ENCODE results near the gene PRKCZ.

PRKCZ gene

DNA sequence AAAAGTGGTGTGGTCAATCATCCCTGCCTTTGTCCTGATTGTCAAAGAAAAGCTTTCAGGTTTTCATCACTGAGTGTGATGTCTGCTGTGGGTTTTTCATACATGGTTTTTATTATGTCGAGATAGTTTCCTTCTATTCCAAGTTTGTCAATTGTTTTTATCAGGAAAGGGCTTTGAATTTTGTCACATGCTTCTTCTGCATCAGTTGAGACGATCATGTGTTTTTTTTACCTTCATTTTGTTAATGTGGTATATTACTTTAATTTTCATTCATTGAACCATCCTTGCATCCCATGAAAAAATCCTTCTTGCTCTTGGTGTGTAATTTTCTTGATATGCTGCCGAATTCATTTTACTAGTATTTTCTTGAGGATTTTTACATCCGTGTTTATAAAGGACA, 15.5 kb downstream of the PRKCZ start:
- no peak for DNase-seq (ENCODE audit: low read depth)

GRCh38 chr1:2067393-2067792, 17.2 kb downstream of the PRKCZ start:
- no peak for DNase-seq (ENCODE audit: low read depth)

DNA sequence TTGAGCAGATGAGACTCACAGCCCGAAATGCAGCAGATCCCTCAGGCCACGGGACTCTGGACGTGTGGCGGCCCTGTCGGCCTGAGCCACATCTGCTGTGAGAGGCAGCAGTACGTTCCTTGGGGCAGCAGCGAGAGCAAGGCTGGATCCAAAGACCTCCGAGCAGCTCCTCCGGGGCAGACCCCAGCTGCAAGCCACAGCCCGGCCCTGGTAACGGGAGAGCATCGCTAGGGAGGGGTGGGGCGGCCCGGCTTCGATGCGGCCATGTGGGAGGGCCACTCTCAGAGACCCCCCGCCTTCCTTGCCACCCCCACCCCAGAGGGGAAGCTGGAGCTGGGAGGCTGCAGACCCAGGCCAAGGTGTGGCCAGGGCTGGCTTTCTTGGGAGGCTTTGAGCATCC, 17.8 kb downstream of the PRKCZ start:
- no peak for DNase-seq (ENCODE audit: low read depth)

DNA sequence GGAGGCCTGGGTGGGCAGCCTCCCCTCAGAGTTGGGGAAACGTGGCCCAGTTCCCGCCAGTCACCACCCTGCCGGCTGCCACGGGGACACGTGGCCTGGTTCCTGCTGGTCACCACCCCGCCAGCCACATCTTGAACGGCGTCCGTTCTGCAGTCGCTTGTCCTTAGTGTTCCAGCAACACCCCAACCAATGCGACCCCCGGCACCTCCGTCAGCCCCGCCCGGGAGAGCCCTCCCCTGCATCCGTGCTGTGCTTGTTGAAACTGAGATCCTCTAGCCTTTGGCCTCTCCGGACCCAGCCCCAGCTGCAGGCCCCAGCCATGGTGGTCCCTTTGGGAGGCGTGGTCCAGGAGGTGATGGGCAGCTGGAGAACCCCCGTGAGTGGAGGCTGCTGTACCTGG, 18.7 kb downstream of the PRKCZ start:
- no peak for DNase-seq (ENCODE audit: low read depth)

DNA sequence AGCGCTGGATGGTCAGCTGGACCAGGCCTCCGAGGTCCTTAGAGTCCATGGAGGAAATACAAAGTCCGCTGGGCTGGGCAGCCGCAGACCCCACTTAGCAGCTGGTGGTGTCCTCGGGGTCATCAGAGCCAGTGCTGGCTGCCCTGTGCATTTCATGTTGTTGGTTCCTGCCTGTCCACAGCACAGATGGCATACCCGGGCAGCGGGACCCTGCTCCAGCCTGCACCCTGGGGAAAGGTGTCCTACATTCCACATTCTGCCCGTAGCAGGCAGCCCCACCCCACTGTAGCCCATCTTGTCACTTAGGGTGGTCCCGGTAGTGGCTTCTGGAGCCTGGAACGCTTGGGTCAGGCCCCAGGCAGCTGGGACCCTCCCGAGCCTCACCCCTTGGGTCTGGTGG, 19.8 kb downstream of the PRKCZ start:
- no peak for DNase-seq (ENCODE audit: low read depth)

DNA sequence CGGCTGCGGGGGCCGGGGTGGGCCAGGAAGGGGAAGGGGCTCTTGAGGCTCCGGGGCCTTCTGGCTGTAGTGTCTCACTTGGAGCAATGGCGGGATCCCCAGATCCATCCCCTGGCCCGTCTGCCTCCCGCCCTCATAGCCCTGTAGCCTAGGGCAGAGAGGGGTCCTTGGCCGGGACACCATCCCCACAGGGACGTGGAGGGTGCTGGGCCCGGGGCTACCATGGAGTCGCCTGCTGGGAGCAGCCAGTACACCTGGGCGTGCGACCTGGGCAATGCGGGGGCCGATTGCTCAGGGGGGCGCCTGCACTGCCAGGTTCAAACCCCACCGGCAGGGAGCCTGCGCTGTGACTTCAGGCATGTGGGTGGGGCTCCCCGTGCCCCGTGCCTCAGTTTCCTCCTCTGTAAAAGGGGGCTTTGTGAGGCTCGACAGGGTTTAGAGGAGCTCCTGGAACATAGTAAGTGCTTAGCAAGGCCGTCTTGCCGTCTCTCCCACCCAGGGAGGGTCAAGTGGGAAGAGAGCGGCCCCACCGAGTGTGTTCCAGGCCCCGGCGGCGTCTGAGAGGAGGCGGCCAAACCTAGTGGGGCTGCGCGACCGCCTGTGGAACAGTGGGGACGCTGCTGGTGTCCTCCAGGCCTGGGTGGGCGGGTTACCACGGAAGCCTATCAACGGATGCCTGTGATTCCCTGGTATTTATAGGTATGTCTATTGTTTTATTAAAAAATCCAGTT, 20.8 kb downstream of the PRKCZ start:
- no peak for DNase-seq (ENCODE audit: low read depth)

- DNase-seq (ENCODE audit: low read depth): no peak
Observed at GRCh38 chr1:2072109-2072806, 22.0 kb downstream of the PRKCZ start.

- no peak for DNase-seq (ENCODE audit: low read depth)
Observed at GRCh38 chr1:2072891-2073290, 22.7 kb downstream of the PRKCZ start.

GRCh38 chr1:2073382-2074230, 23.4 kb downstream of the PRKCZ start:
- no peak for DNase-seq (ENCODE audit: low read depth)

DNA sequence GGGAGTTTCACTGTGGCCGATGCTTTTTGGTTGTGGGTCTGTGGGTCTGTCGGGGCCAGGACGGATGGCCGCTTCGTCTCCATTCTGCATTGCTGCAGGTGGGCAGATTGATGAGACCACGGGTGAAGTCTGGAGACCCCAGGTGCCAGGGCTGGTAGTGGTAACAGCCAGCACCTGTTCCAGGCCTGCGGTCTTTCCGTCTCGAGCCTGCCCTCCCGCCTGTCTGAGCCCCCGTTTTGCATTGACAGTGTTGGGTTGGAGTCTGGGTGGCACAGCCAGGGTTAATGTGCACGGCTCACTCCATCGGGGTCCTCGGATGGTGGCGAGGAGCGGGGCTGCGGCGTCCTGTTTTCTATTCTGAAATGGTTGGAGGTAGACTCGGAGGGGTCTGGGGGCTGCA, 24.2 kb downstream of the PRKCZ start:
- no peak for DNase-seq (ENCODE audit: low read depth)

- no peak for DNase-seq (ENCODE audit: low read depth)
Observed at GRCh38 chr1:2074944-2075740, 24.9 kb downstream of the PRKCZ start.

DNA sequence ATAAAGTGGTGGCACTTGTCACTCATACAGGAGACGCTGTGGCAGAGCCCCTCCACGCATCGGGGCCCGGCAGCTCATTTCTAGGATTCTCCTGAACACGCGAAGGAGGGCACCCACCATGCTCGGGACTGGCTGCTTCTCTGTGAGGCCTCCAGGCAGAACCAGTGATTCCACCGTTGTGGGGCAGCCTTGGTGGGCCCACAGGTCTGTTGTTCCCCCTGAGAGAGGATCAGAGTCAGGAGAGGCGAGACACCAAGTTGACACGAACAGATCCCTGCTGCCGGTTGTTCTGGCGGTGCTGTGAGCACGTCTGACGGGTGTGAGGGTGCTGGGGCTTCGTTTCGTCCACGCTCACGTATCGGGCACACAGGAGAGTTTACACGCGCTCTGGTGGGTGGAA, 26.6 kb downstream of the PRKCZ start:
- DNase-seq (ENCODE audit: low read depth): no peak

- DNase-seq (ENCODE audit: low read depth): no peak
Observed at GRCh38 chr1:2078170-2078569, 28.0 kb downstream of the PRKCZ start.

DNA sequence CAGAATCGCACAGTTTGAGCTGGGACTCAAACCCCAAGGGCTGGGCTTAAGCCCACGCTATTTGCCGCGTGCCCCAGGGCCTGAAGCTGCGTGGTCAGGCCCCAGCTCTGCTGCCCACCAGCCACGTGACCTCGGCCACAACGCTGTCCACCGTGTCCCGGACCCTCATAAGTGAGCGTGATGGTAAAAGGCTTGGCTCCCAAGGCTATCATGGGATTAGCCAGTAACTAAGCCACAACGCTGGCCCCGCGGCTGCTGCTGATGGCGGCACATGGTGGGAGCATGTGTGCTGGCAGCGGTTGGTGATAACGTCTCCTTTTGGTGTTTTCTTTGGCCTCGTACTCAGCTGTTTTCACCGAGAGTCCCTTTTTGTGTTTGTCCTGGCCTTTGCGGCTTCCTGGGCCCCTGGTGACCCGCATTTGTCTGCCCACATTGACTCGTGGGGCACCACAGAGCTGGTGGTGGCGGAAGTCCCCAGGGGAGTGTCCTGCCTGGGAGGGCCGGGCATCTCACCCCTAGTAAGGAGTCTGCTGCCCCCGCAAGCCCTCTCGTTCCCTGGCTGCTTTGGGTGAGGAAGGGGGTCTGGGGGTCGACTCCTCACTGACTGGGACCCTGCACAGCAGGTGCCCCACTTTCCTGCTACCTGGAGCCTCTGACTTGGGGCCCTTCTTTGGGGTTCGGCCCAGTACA, 29.3 kb downstream of the PRKCZ start:
- DNase-seq (ENCODE audit: low read depth): no peak

DNA sequence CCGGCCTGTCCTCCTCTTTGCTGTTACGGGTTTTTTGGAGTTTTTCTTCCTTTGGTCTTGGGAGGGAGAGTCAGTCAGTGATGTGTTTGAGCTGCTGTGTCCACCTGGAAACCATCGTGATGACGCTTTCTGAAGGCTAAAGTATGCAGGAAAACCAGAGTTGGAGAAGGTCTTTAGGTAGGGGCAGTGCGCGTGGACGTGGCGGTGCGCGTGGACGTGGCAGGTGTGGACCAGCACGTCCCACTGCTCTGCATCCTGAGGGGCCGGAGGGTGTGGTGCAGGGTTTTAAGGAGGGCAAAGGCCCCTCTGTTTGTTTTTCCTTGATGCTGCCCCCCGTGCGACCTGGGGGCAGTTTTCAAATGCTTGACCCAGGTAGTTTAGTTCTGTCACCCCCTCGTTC, 29.9 kb downstream of the PRKCZ start:
- no peak for DNase-seq (ENCODE audit: low read depth)

GRCh38 chr1:2080884-2081283, 30.7 kb downstream of the PRKCZ start:
- DNase-seq (ENCODE audit: low read depth): no peak

DNA sequence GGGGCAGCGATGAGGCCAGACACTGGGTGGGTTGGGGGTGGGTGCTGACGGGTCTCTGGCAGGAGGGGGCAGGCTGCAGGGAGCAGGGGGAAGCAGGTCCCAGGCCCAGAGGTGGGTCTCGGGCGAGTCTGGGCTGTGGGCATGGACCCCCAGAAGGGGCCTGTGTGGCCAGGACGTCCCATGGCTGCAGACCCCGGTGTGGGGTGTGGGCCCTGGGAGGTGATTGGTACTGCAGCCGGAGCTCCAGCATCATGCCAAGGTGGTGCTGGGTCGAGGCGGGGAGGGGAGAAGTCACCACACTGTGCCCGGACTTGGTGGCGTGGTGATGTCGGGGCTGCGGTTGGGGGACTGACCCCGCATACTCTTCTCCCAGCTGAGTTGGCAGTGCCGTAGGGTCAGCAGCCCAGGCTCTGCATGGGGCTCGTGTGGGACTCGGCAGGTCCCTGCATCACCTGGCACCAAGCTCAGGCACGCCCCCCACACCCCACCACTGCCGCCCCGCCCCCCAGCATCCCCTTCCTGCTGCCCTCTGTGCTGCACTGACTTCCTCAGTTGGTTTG, 31.2 kb downstream of the PRKCZ start:
- DNase-seq (ENCODE audit: low read depth): no peak

DNA sequence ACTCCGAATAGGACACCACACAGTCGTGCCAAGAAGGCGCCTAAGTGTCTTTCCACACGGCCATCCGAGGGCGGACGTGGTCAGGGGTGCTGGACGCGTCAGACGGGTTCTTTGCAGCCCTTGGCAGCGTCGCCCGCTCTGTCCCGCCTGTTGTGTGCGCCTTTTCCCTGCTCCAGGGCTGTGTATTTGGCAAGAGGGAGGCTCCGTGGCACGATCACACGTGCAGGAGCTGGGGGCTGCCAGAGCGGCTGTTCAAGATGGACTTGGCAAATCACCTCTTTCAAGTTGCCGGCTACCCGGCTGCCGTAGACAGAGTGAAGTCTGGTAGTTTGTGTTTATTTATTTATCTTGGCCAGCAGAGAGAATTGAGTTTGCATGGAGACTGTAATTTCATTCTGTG, 31.9 kb downstream of the PRKCZ start:
- DNase-seq (ENCODE audit: low read depth): no peak

DNA sequence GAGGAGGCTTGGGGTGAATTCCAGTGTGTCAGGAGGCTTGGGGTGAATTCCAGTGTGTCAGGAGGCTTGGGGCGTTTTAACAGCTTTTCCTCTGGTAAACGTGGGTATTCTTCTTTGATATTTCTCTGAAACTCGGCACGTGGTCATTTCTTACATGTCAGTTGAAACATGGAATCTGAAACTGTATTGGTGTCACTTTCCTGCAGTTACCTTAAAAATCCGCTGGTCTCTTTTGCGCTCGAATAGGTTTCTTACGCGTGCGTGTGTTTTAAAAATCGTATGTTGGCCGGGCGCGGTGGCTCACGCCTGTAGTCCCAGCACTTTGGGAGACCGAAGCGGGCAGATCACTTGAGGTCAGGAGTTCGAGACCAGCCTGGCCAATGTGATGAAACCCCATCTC, 33.5 kb downstream of the PRKCZ start:
- DNase-seq (ENCODE audit: low read depth): no peak

DNA sequence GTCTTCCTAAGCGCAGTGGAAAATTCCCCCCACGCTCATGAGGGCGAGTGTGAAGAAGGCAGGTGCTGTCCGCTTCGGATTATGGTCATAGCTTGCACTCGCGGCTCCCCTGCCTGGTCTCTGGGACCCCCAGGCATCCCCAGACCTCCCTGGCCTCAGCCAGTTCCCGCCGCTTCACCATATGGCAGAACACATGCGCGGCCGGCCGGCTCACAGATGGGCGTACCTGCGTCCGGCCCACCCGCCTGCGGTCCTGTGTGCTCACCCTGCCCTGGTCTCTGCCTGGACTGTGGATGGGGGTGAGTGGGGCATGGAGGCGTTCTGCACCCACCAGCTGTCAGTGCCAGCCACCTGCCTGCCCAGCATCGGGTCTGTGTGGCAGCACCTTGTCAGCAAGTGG, 34.1 kb downstream of the PRKCZ start:
- DNase-seq (ENCODE audit: low read depth): no peak

DNA sequence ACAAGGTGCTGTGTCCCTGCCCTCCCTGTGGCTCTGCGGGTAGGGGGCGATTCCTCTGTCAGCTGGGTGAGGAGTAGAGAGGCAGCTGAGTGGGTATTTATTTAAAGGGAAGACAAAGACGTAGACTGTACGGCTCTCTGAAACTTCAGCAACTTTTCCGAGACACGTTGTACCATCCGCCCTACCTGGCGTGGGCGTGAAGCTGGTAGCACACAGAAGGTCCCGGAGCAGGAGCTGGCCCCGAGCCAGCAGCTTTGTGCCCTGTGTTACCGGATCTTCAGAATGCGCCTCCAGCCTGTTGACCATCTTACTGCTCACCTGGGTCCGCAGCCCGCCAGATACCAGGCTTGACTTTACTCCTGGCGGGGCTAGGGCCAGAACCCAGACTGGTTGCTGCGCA, 34.9 kb downstream of the PRKCZ start:
- DNase-seq (ENCODE audit: low read depth): no peak
